Measurements from ENCODE around the gene SBF2. TPM values are rescaled to one million over a fixed set of nuclear protein-coding genes. Genes with fewer than 3 reads are reported as not detected.

SBF2 gene
- total RNA-seq, 3 donors from 2014 or later (not counting 1 experiment from before 2014, with no cell fraction given) = 25.2 to 26.9 (median 26.3) TPM

GRCh38 chr11:10317151-10317755, 23.2 kb upstream of the SBF2 start:
- Mint-ChIP-seq H3K4me1 (no peaks in the 10 kb centered on the region), H3K4me3 (no peak overlapping the region), H3K36me3 (no peaks in the 10 kb centered on the region), H3K27ac (no peak overlapping the region), H3K9me3 (no peaks in the 10 kb centered on the region), H3K27me3 (ENCODE audit: low read depth in 2 of 2) (peaks cover 13 to 16% of the 10 kb centered on the region in 2 donors)
- TF ChIP-seq CTCF (IDR thresholded peaks at IDR 0.05) = no peak
- Histone ChIP-seq H3K36me3 (ENCODE audit: control insufficient read depth, insufficient read depth, low read length) (no peaks in the 10 kb centered on the region), H3K27ac (ENCODE audit: low read length) (no peak overlapping the region), H3K4me3 (ENCODE audit: low read length) (no peak overlapping the region), H3K9me3 (ENCODE audit: control insufficient read depth, insufficient read depth, low read length) (no peaks in the 10 kb centered on the region), H3K4me1 (ENCODE audit: control insufficient read depth, insufficient read depth, low read length) (no peaks in the 10 kb centered on the region), H3K27me3 (ENCODE audit: control insufficient read depth, insufficient read depth, low read length) (peaks cover 2% of the 10 kb centered on the region)
- intact Hi-C loops (cut with micrococcal nuclease) = no loop called here
- DNase-seq (no peak), ATAC-seq (no peak)
- WGBS (ENCODE audit: insufficient coverage) = 98% methylated on average over 4 of the region's 4 CpGs

GRCh38 chr11:10315083-10315482, 21.1 kb upstream of the SBF2 start:
- Mint-ChIP-seq H3K27ac (no peak overlapping the region), H3K9me3 (no peaks in the 10 kb centered on the region), H3K36me3 (no peaks in the 10 kb centered on the region), H3K27me3 (ENCODE audit: low read depth in 2 of 2) (peaks cover 23 to 34% of the 10 kb centered on the region in 2 donors), H3K4me3 (no peak overlapping the region), H3K4me1 (no peaks in the 10 kb centered on the region)
- H3K27ac ChIP-seq (ENCODE audit: low read length) = no peak overlapping the region
- ATAC-seq (no peak), DNase-seq (no peak)
- TF ChIP-seq CTCF (IDR thresholded peaks at IDR 0.05) = no peak
- H3K36me3 ChIP-seq (ENCODE audit: control insufficient read depth, insufficient read depth, low read length) = no peaks in the 10 kb centered on the region
- H3K4me1 ChIP-seq (ENCODE audit: control insufficient read depth, insufficient read depth, low read length) = no peaks in the 10 kb centered on the region
- 87% methylated on average over 6 of the region's 6 CpGs for WGBS (ENCODE audit: insufficient coverage)
- H3K9me3 ChIP-seq (ENCODE audit: control insufficient read depth, insufficient read depth, low read length) = no peaks in the 10 kb centered on the region
- H3K4me3 ChIP-seq (ENCODE audit: low read length) = no peak overlapping the region
- H3K27me3 ChIP-seq (ENCODE audit: control insufficient read depth, insufficient read depth, low read length) = peaks cover 2% of the 10 kb centered on the region
- intact Hi-C loops (cut with micrococcal nuclease) = no loop called here

- no peaks in the 10 kb centered on the region for H3K4me1 ChIP-seq (ENCODE audit: control insufficient read depth, insufficient read depth, low read length)
- H3K27ac Mint-ChIP-seq = no peak overlapping the region
- no peak overlapping the region for H3K4me3 ChIP-seq (ENCODE audit: low read length)
- H3K4me1 Mint-ChIP-seq = no peaks in the 10 kb centered on the region
- no peaks in the 10 kb centered on the region for H3K36me3 ChIP-seq (ENCODE audit: control insufficient read depth, insufficient read depth, low read length)
- H3K4me3 Mint-ChIP-seq = no peak overlapping the region
- intact Hi-C loops (cut with micrococcal nuclease) = no loop called here
- 47% methylated on average over 5 of the region's 8 CpGs for WGBS (ENCODE audit: insufficient coverage)
- peaks cover 25 to 40% of the 10 kb centered on the region in 2 donors for H3K27me3 Mint-ChIP-seq (ENCODE audit: low read depth in 2 of 2)
- no peaks in the 10 kb centered on the region for H3K9me3 Mint-ChIP-seq
- ATAC-seq = peak; percentile 76 to 99 (median 81)
- H3K36me3 Mint-ChIP-seq = no peaks in the 10 kb centered on the region
- no peak for TF ChIP-seq CTCF (IDR thresholded peaks at IDR 0.05)
- H3K27me3 ChIP-seq (ENCODE audit: control insufficient read depth, insufficient read depth, low read length) = peaks cover 8% of the 10 kb centered on the region
- DNase-seq = peak in 1 of 2 donors; percentile 59
- no peak overlapping the region for H3K27ac ChIP-seq (ENCODE audit: low read length)
- no peaks in the 10 kb centered on the region for H3K9me3 ChIP-seq (ENCODE audit: control insufficient read depth, insufficient read depth, low read length)
Measured at GRCh38 chr11:10314199-10315072, 20.4 kb upstream of the SBF2 start.

Measured in natural killer cell (primary cell).